Measurements from ENCODE around the gene NSF.
A peak's percentile ranks its signal among the peaks of the same experiment; 100 is the strongest.

The NSF gene

DNA sequence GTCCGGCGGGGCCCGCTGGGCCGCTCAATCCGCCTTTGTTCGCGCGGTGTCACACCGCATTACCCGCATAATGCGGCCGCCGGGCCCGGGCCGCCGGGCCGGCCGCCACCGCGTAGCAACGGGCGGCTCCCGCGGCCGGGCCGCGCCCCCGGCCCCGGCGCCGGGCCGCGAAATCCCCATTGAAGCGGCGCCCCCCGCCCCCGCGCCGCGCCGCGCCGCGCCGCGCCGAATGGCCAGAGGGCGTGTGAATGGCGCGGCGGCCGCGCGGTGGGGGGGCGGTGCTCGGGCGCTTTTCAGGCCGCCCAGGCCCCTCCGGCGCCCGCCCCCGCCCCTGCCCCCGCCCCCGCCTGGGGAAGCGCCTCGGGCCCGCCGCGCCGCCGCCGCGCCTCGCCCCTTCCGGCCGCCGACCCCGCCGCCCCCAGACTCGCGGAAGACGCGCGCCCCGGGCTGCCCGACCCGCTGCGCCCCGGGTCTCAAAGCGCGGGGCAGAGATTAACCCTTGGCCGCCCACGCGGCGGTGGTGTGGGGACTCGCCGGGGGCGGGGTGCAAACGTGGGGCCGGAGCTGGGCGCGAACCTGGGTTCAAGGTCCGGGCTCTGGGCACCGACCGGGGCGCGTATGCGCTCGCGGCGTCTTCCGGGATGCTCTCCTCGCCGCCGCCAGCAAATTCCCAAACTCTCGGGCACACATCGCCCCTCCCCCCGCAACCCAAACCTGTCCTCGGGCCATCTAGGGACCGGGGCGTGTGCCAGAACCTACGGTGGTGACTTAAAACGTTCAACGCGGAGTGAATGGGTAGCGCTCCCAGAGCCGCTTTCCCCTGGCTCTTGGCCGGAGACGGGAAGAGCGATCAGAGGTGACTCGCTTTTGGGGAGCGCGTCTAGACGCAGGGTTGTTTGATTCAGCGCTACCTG lies 181.3 kb downstream of the NSF start:
- H3K27me3 ChIP-seq: peaks cover 0 to 62% of the 10 kb centered on the region in 2 donors
- peak in 1 of 2 donors; percentile 60 for DNase-seq
- peaks cover 0 to 28% (median 20%) of the 10 kb centered on the region in 4 donors for H3K4me1 ChIP-seq
- peak overlapping the region; percentile 46 to 57 for H3K4me3 ChIP-seq
- TF ChIP-seq, protein P1, sequence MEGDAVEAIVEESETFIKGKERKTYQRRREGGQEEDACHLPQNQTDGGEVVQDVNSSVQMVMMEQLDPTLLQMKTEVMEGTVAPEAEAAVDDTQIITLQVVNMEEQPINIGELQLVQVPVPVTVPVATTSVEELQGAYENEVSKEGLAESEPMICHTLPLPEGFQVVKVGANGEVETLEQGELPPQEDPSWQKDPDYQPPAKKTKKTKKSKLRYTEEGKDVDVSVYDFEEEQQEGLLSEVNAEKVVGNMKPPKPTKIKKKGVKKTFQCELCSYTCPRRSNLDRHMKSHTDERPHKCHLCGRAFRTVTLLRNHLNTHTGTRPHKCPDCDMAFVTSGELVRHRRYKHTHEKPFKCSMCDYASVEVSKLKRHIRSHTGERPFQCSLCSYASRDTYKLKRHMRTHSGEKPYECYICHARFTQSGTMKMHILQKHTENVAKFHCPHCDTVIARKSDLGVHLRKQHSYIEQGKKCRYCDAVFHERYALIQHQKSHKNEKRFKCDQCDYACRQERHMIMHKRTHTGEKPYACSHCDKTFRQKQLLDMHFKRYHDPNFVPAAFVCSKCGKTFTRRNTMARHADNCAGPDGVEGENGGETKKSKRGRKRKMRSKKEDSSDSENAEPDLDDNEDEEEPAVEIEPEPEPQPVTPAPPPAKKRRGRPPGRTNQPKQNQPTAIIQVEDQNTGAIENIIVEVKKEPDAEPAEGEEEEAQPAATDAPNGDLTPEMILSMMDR (IDR thresholded peaks at IDR 0.05): no peak
- no peaks in the 10 kb centered on the region for H3K9me3 ChIP-seq
- H3K27ac ChIP-seq: no peak overlapping the region
- intact Hi-C loops (cut with DNase I; ENCODE audit: low total_unique reads): no loop called here
- H3K36me3 ChIP-seq: no peaks in the 10 kb centered on the region

DNA sequence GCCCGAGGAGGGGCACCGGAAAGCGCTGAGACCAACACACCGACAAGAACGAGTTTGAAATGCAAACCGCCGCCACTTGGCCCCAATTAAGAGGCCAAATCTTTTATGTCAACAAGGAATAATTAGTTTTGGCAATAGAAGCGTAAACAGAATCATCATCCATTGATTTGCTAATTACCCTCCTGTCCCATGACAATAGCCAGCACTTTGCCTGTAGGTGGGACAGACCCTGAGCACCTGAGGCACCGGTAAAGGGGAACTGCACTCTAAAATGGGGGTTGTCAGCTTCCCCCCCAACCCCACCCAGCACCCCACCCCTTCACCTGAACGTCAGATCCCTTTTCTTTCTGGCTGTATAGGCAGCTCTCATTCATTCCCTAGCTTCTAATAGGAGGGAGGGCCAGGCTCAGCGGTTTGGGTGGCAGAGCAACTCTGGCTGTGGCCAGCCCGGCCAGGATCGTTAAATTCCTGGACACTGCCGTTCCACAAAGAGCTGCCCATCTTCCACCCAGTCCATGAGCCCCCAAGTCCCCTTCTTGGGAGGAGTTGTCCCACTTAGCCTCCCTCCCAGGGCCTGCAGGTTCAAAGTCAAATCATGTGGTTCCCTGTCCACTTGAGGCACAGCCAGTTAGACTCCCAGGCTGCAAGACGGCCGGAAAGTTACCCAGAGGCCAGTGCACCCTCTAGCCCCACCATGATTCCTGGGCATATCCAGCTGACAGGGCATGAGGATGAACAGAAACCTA lies 182.2 kb downstream of the NSF start:
- Histone ChIP-seq H3K36me3 (no peaks in the 10 kb centered on the region), H3K9me3 (no peaks in the 10 kb centered on the region), H3K4me1 (peaks cover 0 to 28% (median 20%) of the 10 kb centered on the region in 4 donors), H3K27me3 (peaks cover 0 to 71% of the 10 kb centered on the region in 2 donors), H3K27ac (no peak overlapping the region), H3K4me3 (peak overlapping the region; percentile 46 to 57)
- intact Hi-C loops (cut with DNase I; ENCODE audit: low total_unique reads): no loop called here
- TF ChIP-seq, protein P1 (IDR thresholded peaks at IDR 0.05): no peak
- peak in 1 of 2 donors; percentile 33 for DNase-seq

DNA sequence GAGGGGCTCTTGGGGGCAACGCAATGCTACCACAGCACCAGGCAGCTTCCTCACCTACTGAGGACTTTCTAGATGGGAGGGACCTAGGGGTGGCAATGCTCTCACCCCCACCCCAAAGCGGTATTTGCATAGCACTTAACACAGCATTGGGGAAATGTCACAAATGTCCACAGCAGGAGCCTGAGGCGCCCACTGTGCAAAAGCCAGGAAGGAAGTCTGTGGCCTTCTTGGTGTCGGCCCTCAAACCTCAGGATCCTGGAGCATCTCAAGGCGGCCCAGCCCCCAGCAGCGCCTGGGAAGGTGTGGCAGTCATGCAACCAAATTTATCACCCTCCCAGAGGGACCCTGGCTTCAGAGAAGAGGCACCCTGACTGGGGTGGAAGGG lies 182.7 kb downstream of the NSF start:
- no peaks in the 10 kb centered on the region for H3K36me3 ChIP-seq
- H3K27ac ChIP-seq: no peak overlapping the region
- H3K4me1 ChIP-seq: peaks cover 0 to 28% (median 20%) of the 10 kb centered on the region in 4 donors
- peaks cover 0 to 70% of the 10 kb centered on the region in 2 donors for H3K27me3 ChIP-seq
- TF ChIP-seq, protein P1 (IDR thresholded peaks at IDR 0.05): no peak
- intact Hi-C loops (cut with DNase I; ENCODE audit: low total_unique reads): no loop called here
- no peaks in the 10 kb centered on the region for H3K9me3 ChIP-seq
- no peak for DNase-seq
- no peak overlapping the region for H3K4me3 ChIP-seq

DNA sequence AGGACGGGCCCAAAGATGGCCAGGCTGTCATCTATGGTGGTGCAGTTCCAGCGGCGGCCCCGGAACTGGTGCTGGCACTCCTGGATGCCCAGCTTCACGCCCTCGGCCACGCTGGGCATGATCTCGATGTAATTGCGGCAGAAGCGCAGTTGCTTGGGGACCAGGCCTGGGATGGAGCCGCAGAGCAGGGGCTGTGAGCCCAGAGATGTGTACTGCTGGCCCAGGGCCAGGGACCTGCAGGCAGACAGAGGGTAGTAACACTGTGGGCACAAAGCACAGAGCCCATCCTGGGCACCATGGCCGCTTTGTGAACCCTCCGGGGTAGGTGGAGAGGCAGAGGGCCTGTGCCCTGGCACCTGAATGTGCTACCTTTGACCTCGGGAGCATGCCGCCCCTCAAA lies 183.2 kb downstream of the NSF start:
- H3K27ac ChIP-seq: no peak overlapping the region
- no peak overlapping the region for H3K4me3 ChIP-seq
- H3K36me3 ChIP-seq: no peaks in the 10 kb centered on the region
- TF ChIP-seq, protein P1 (IDR thresholded peaks at IDR 0.05): no peak
- intact Hi-C loops (cut with DNase I; ENCODE audit: low total_unique reads): no loop called here
- H3K4me1 ChIP-seq: peaks cover 0 to 28% (median 20%) of the 10 kb centered on the region in 4 donors
- DNase-seq: peak in 1 of 2 donors; percentile 45
- H3K9me3 ChIP-seq: no peaks in the 10 kb centered on the region
- peaks cover 0 to 70% of the 10 kb centered on the region in 2 donors for H3K27me3 ChIP-seq

DNA sequence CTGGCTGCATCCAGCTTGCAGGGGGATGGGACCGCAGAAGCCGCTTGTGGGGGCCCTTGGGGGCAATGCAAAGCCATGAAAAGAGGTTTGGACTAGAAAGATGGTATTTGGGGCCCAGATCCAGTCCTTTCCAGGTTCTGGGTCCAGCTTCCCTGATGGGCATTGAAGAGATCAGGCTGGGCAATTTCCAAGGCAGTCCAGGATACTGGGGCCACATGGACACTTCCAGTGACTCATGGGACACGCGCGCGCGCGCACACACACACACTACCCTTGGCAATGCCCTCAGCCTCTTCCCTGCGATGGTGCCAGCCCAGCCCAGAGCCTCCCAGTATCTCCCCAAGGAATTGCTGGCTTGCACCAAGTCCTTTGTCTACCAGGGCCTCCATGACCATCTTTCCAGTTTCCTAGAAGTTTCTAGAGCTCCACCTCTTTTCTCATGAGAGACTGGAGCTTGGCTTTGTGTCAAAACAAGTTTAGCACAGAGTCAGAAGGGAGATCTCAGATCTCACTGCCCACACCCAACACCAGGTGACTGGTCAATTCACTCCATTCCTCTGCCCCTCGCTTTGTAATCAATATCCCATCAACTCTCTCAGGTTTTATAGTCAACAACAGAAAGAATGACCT lies 183.8 kb downstream of the NSF start:
- Histone ChIP-seq H3K27me3 (peaks cover 0 to 68% of the 10 kb centered on the region in 2 donors), H3K4me3 (no peak overlapping the region), H3K36me3 (no peaks in the 10 kb centered on the region), H3K4me1 (peaks cover 0 to 28% (median 20%) of the 10 kb centered on the region in 4 donors), H3K9me3 (no peaks in the 10 kb centered on the region), H3K27ac (no peak overlapping the region)
- intact Hi-C loops (cut with DNase I; ENCODE audit: low total_unique reads): no loop called here
- TF ChIP-seq, protein P1 (IDR thresholded peaks at IDR 0.05): no peak
- DNase-seq: peak in 1 of 2 donors; percentile 47
